ENCODE data around the gene HIVEP2.

DNA sequence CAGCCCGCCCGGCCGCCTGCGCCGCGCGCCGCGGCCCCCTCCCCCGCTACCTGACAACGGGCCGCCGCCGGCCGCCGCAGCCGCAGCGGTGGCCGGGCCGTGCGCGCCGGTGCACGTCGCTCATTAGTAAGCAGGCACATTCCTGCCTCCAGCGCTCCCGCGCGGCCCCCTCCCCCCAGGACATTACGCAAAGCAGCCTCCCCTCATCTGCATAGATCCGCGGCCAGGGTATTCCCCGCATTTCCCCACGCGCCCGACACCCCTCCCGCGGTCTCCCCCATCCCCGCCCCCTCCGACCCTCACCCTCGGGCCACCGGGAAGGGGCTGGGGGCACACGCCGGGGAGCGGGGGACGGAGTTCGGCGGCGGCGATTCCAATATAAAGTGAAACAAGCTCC, at the start of gene HIVEP2:
- TF ChIP-seq, protein P1, sequence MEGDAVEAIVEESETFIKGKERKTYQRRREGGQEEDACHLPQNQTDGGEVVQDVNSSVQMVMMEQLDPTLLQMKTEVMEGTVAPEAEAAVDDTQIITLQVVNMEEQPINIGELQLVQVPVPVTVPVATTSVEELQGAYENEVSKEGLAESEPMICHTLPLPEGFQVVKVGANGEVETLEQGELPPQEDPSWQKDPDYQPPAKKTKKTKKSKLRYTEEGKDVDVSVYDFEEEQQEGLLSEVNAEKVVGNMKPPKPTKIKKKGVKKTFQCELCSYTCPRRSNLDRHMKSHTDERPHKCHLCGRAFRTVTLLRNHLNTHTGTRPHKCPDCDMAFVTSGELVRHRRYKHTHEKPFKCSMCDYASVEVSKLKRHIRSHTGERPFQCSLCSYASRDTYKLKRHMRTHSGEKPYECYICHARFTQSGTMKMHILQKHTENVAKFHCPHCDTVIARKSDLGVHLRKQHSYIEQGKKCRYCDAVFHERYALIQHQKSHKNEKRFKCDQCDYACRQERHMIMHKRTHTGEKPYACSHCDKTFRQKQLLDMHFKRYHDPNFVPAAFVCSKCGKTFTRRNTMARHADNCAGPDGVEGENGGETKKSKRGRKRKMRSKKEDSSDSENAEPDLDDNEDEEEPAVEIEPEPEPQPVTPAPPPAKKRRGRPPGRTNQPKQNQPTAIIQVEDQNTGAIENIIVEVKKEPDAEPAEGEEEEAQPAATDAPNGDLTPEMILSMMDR (IDR thresholded peaks at IDR 0.05; ENCODE audit: extremely low read depth in 1 of 2, insufficient read depth in 1 of 2, low read depth in 1 of 2, low read length in 2 of 2) = peak in 1 of 2 donors; percentile 11
- TF ChIP-seq POLR2A (IDR thresholded peaks at IDR 0.05; ENCODE audit: low read depth, low read length) (no peak), EZH2 (IDR thresholded peaks at IDR 0.05; ENCODE audit: borderline replicate concordance, low read depth, low read length, severe bottlenecking) (no peak), JUN (IDR thresholded peaks at IDR 0.05; ENCODE audit: borderline replicate concordance, insufficient read depth, insufficient read length, low read depth) (no peak), POLR2AphosphoS5 (IDR thresholded peaks at IDR 0.05; ENCODE audit: insufficient read depth, low read depth, low read length) (no peak)
